Measurements from ENCODE around the gene SRBD1. TPM values are rescaled to one million over a fixed set of nuclear protein-coding genes. Genes with fewer than 3 reads are reported as not detected.
A peak's percentile ranks its signal among the peaks of the same experiment; 100 is the strongest.

The SRBD1 gene
- total and polyA plus RNA-seq, 2 of the 8 experiments (the other 6 are each of a cell fraction or from before 2014, with no cell fraction given), result 4.6 to 20.0 TPM

DNA sequence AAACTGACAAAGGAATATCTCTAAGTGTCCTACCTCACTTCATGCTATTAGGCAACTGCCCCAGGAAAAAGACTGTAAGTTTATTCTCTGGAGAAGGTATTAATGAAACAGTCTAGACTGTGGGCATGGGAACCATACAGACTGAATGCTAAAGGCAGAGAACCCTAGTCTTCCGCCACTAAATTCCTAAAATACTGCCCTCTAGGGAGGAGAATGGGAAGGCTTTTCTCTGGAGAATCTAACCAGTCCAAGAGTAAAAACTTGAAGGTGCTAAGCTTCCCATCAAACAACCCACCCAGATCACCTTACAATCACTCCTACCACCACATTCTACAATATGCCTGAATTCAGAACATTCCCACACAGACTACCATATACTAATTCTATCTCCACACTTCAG, 3.4 kb downstream of the SRBD1 start (continued):
- TF ChIP-seq GTF2F1 (IDR thresholded peaks at IDR 0.05; ENCODE audit: borderline replicate concordance, low read depth, low read length) (no peak), TAF7 (optimal IDR thresholded peaks at IDR 0.05; ENCODE audit: borderline replicate concordance, low read depth, low read length) (no peak), POLR2A (IDR thresholded peaks at IDR 0.05; ENCODE audit: control extremely low read depth in 1 of 2, low read depth in 2 of 2, low read length in 2 of 2) (no peak), SUZ12 (IDR thresholded peaks at IDR 0.05; ENCODE audit: low read length) (no peak), RAD21 (IDR thresholded peaks at IDR 0.05 in 1 of 2, conservative IDR thresholded peaks at IDR 0.05 in 1 of 2; ENCODE audit: low read depth in 2 of 2, low read length in 2 of 2) (peak; percentile 17 to 33; a peak in 3 of 4 replicates), TEAD4 (IDR thresholded peaks at IDR 0.05; ENCODE audit: low read depth, low read length) (peak; percentile 74), CHD2 (IDR thresholded peaks at IDR 0.05; ENCODE audit: low read length) (no peak)

Measured in H1 (cell line).